Measurements from ENCODE around the gene C9orf152. TPM values are rescaled to one million over a fixed set of nuclear protein-coding genes. Genes with fewer than 3 reads are reported as not detected.

C9orf152 gene
- total and polyA plus RNA-seq, 2 of the 13 experiments (the other 11 are each of a cell fraction or from before 2014, with no cell fraction given), result 0.24 to 0.48 TPM

GRCh38 chr9:110252509-110253139, 44.7 kb upstream of the C9orf152 start (continued):
- TF ChIP-seq HNF4A (CRISPR knock-in tag; IDR thresholded peaks at IDR 0.05) (peak; percentile 41), NPAS2 (CRISPR knock-in tag; IDR thresholded peaks at IDR 0.05; ENCODE audit: borderline replicate concordance) (no peak), HNF4G (IDR thresholded peaks at IDR 0.05; ENCODE audit: borderline replicate concordance, low read depth, low read length) (0 out of 2 replicates have a peak, but pooled peaks have one; percentile 31), HNF4G (CRISPR knock-in tag; IDR thresholded peaks at IDR 0.05; ENCODE audit: borderline replicate concordance, low read depth) (no peak), BRCA1 (CRISPR knock-in tag; IDR thresholded peaks at IDR 0.05) (no peak), FOXK2 (IDR thresholded peaks at IDR 0.05) (0 out of 2 replicates have a peak, but pooled peaks have one; percentile 28), KDM1A (CRISPR knock-in tag; IDR thresholded peaks at IDR 0.05) (no peak), SAP130 (CRISPR knock-in tag; IDR thresholded peaks at IDR 0.05; ENCODE audit: low read depth) (peak; percentile 30; the same call in 1 of the 2 replicates), ARID3A (IDR thresholded peaks at IDR 0.05; ENCODE audit: low read depth, low read length) (0 out of 2 replicates have a peak, but pooled peaks have one; percentile 24), ZMYM2 (CRISPR knock-in tag; IDR thresholded peaks at IDR 0.05) (0 out of 2 replicates have a peak, but pooled peaks have one; percentile 53), ZNF607 (CRISPR knock-in tag; IDR thresholded peaks at IDR 0.05; ENCODE audit: borderline replicate concordance) (no peak), SOX6 (IDR thresholded peaks at IDR 0.05) (no peak), SOX6 (CRISPR knock-in tag; IDR thresholded peaks at IDR 0.05) (peak; percentile 12; the same call in 1 of the 2 replicates), ISX (CRISPR knock-in tag; conservative IDR thresholded peaks at IDR 0.05) (no peak), REXO4 (CRISPR knock-in tag; IDR thresholded peaks at IDR 0.05; ENCODE audit: borderline replicate concordance) (no peak), BCLAF1 (IDR thresholded peaks at IDR 0.05) (no peak), ZNF564 (CRISPR knock-in tag; IDR thresholded peaks at IDR 0.05) (no peak), MXI1 (IDR thresholded peaks at IDR 0.05; ENCODE audit: borderline replicate concordance, low read depth, low read length) (0 out of 3 replicates have a peak, but pooled peaks have one; percentile 20), HMG20B (CRISPR knock-in tag; conservative IDR thresholded peaks at IDR 0.05) (no peak), RARA (CRISPR knock-in tag; IDR thresholded peaks at IDR 0.05) (peak; percentile 55), RFX3 (CRISPR knock-in tag; IDR thresholded peaks at IDR 0.05) (0 out of 2 replicates have a peak, but pooled peaks have one; percentile 31), RFX1 (IDR thresholded peaks at IDR 0.05) (peak; percentile 77), ZNF441 (CRISPR knock-in tag; IDR thresholded peaks at IDR 0.05; ENCODE audit: borderline replicate concordance) (peak; percentile 59; the same call in 1 of the 2 replicates), NCOR1 (IDR thresholded peaks at IDR 0.05; ENCODE audit: borderline replicate concordance, low read length) (peak; percentile 73; the same call in 1 of the 2 replicates)
- TF ChIP-seq, protein P1, sequence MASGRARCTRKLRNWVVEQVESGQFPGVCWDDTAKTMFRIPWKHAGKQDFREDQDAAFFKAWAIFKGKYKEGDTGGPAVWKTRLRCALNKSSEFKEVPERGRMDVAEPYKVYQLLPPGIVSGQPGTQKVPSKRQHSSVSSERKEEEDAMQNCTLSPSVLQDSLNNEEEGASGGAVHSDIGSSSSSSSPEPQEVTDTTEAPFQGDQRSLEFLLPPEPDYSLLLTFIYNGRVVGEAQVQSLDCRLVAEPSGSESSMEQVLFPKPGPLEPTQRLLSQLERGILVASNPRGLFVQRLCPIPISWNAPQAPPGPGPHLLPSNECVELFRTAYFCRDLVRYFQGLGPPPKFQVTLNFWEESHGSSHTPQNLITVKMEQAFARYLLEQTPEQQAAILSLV (CRISPR knock-in tag; IDR thresholded peaks at IDR 0.05; ENCODE audit: borderline replicate concordance), result no peak

All from HepG2 (cell line).